Measurements from ENCODE around the gene TCERG1L.
"Not testable (repeated sequence)": the region's sequence is repeated elsewhere in the genome, so short reads cannot be mapped to it uniquely, and the experiment has no call there.

Gene TCERG1L

GRCh38 chr10:131116991-131117375 is 194.5 kb downstream of the TCERG1L start:
- DNase-seq: no peak

- DNase-seq: no peak
These were observed 195.1 kb downstream of the TCERG1L start for GRCh38 chr10:131116216-131116990.

GRCh38 chr10:131115801-131116200 is 195.7 kb downstream of the TCERG1L start:
- no peak for DNase-seq

- no peak for DNase-seq
These were observed 196.2 kb downstream of the TCERG1L start for GRCh38 chr10:131115321-131115720.

- no peak for DNase-seq
These were observed 196.7 kb downstream of the TCERG1L start for GRCh38 chr10:131114846-131115245.

- DNase-seq: no peak
These were observed 197.7 kb downstream of the TCERG1L start for GRCh38 chr10:131113709-131114291.

- DNase-seq: no peak
These were observed 198.4 kb downstream of the TCERG1L start for GRCh38 chr10:131113165-131113564.

GRCh38 chr10:131112691-131113090 is 198.8 kb downstream of the TCERG1L start:
- DNase-seq: no peak

GRCh38 chr10:131111471-131112080 is 199.9 kb downstream of the TCERG1L start:
- DNase-seq: no peak

- no peak for DNase-seq
These were observed 200.5 kb downstream of the TCERG1L start for GRCh38 chr10:131111007-131111406.

- no peak for DNase-seq
These were observed 201.2 kb downstream of the TCERG1L start for GRCh38 chr10:131110241-131110783.

- DNase-seq: no peak
These were observed 201.8 kb downstream of the TCERG1L start for GRCh38 chr10:131109726-131110125.

- DNase-seq: no peak
These were observed 202.2 kb downstream of the TCERG1L start for GRCh38 chr10:131109291-131109690.

GRCh38 chr10:131107970-131108369 is 203.6 kb downstream of the TCERG1L start:
- no peak for DNase-seq

GRCh38 chr10:131102676-131103075 is 208.8 kb downstream of the TCERG1L start:
- DNase-seq: no peak

GRCh38 chr10:131102147-131102546 is 209.4 kb downstream of the TCERG1L start:
- DNase-seq: no peak

GRCh38 chr10:131100418-131101410 is 210.8 kb downstream of the TCERG1L start:
- not testable (repeated sequence) for DNase-seq

- no peak for DNase-seq
These were observed 212.3 kb downstream of the TCERG1L start for GRCh38 chr10:131099028-131099726.

GRCh38 chr10:131098416-131098952 is 213.0 kb downstream of the TCERG1L start:
- DNase-seq: no peak

GRCh38 chr10:131096031-131096430 is 215.5 kb downstream of the TCERG1L start:
- no peak for DNase-seq

- no peak for DNase-seq
These were observed 216.3 kb downstream of the TCERG1L start for GRCh38 chr10:131095313-131095580.
